GM12878 (cell line): ENCODE data around the gene PPP2R5C. TPM values are rescaled to one million over a fixed set of nuclear protein-coding genes. Genes with fewer than 3 reads are reported as not detected.

Source experiments
- ATAC-seq: fragments of 200-7000 bp; cut with Tn5 transposase; 3 replicates; pipeline ENCODE4 v1.9.1; 2020; ENCODE audit warnings: mild to moderate bottlenecking, moderate library complexity
- BruUV-seq: library from RNA; stranded (reverse); fragments of 400-500 nt; replicated peaks from 2 replicates; lab custom pipeline; 2021; lab: Mats Ljungman, UMichigan
- CTCF ChIA-PET: fragments of 300-600 bp; sonication (Branson Sonifier 250); formaldehyde crosslinking; extraction: SDS; loops from one replicate; lab custom pipeline; 2021; ENCODE audit warnings: inconsistent platforms; lab: Yijun Ruan, JAX
- POLR2A ChIA-PET: fragments of 350-600 bp; formaldehyde crosslinking; extraction: SDS; loops from one replicate; lab custom pipeline; 2021; ENCODE audit warnings: inconsistent platforms; lab: Charles Lee
- RAD21 ChIA-PET: fragments of 300-600 bp; sonication (Branson Sonifier 250); formaldehyde crosslinking; loops from one replicate; lab custom pipeline; 2023; ENCODE audit warnings: antibody characterized with exemption; ENCODE audit not compliant: unreplicated experiment; lab: Charles Lee
- SMC1A ChIA-PET: fragments of 300-600 bp; sonication (Branson Sonifier 250); formaldehyde crosslinking; loops from one replicate; lab custom pipeline; 2023; ENCODE audit not compliant: unreplicated experiment, uncharacterized antibody; lab: Charles Lee
- DNase-seq: peaks from one replicate; pipeline ENCODE4 v3.0.0-alpha.2; 2011; ENCODE audit warnings: low read depth, low spot score
- FAIRE-seq: peaks from 3 replicates; lab custom pipeline; 2011; peaks lifted over from hg19 to GRCh38; lab: Jason Lieb, UNC
- H2AFZ ChIP-seq: 2 replicates; pipeline ENCODE4 v1.6.0; 2011; ENCODE audit warnings: low read depth, low read length, control low read depth; ENCODE audit not compliant: control insufficient read depth
- H3K27ac ChIP-seq: 2 replicates; pipeline ENCODE4 v1.5.1; 2011; ENCODE audit warnings: control low read depth; ENCODE audit not compliant: control insufficient read depth, insufficient read depth
- H3K27me3 ChIP-seq, 2 experiments: replicated peaks in 1 of 2; 2 replicates each; pipeline versions ENCODE4 v1.6.0 to v1.6.1; 2011; ENCODE audit warnings: low read length in 1 of 2; ENCODE audit not compliant: control insufficient read depth in 2 of 2, insufficient read depth in 2 of 2
- H3K36me3 ChIP-seq, 2 experiments: 2 replicates each; pipeline ENCODE4 v1.5.1; 2011; ENCODE audit warnings: low read length in 1 of 2; ENCODE audit not compliant: control insufficient read depth in 2 of 2, insufficient read depth in 2 of 2
- H3K4me1 ChIP-seq: 2 replicates; pipeline ENCODE4 v1.6.1; 2011; ENCODE audit warnings: mild to moderate bottlenecking, low read length, moderate library complexity, mixed read lengths; ENCODE audit not compliant: control insufficient read depth, insufficient read depth
- H3K4me2 ChIP-seq: 2 replicates; pipeline ENCODE4 v1.6.0; 2011; ENCODE audit warnings: control low read depth; ENCODE audit not compliant: control insufficient read depth, insufficient read depth
- H3K4me3 ChIP-seq: fragments of 200-600 bp; sonication (generic); 2 replicates; pipeline ENCODE4 v1.5.1; 2016
- H3K79me2 ChIP-seq: 2 replicates; pipeline ENCODE4 v1.6.0; 2011; ENCODE audit warnings: low read length; ENCODE audit not compliant: control insufficient read depth, insufficient read depth
- H3K9ac ChIP-seq: 2 replicates; pipeline ENCODE4 v1.8.0; 2011; ENCODE audit warnings: low read length, control low read depth, mixed read lengths; ENCODE audit not compliant: control insufficient read depth, insufficient read depth
- H3K9me3 ChIP-seq: replicated peaks from 3 replicates; pipeline ENCODE4 v1.5.1; 2011; ENCODE audit warnings: mild to moderate bottlenecking, low read length; ENCODE audit not compliant: control insufficient read depth, insufficient read depth
- H4K20me1 ChIP-seq: 2 replicates; pipeline ENCODE4 v1.6.0; 2011; ENCODE audit not compliant: control insufficient read depth, insufficient read depth
- CHD1 ChIP-seq: IDR thresholded peaks from 2 replicates; pipeline ENCODE4 v1.6.1; 2012; ENCODE audit warnings: low read depth, low read length, improper control_type of control experiment
- SIX5 ChIP-seq: IDR thresholded peaks from 2 replicates; pipeline ENCODE4 v1.6.1; 2011; ENCODE audit warnings: mild to moderate bottlenecking, low read depth, low read length, moderate library complexity; ENCODE audit not compliant: severe bottlenecking
- SMC3 ChIP-seq: IDR thresholded peaks from 2 replicates; pipeline ENCODE4 v1.6.1; 2011; ENCODE audit warnings: low read length, improper control_type of control experiment, borderline replicate concordance
- SP1 ChIP-seq: IDR thresholded peaks from one replicate; pipeline ENCODE4 v1.6.1; 2011; ENCODE audit warnings: low read depth, low read length
- SPI1 ChIP-seq: IDR thresholded peaks from 2 replicates; pipeline ENCODE4 v1.6.1; 2011; ENCODE audit warnings: low read depth, mild to moderate bottlenecking, low read length, moderate library complexity, borderline replicate concordance; ENCODE audit not compliant: insufficient read depth
- SRF ChIP-seq, 2 experiments: IDR thresholded peaks; 2 replicates each; pipeline ENCODE4 v1.6.1; 2011; ENCODE audit warnings: low read depth in 2 of 2, low read length in 2 of 2, mild to moderate bottlenecking in 1 of 2, moderate library complexity in 1 of 2
- SUPT20H ChIP-seq: IDR thresholded peaks from 2 replicates; pipeline ENCODE4 v1.6.1; 2011; ENCODE audit warnings: low read depth, mild to moderate bottlenecking, low read length, moderate library complexity, borderline replicate concordance; ENCODE audit not compliant: control insufficient read depth
- WGBS: methylation state at CpG from one replicate; pipeline ENCODE4 v1.1.6; 2016; ENCODE audit warnings: low lambda C conversion rate; ENCODE audit not compliant: insufficient replicate concordance, insufficient coverage; ENCODE audit errors: missing lambda C conversion rate; 5-methylcytosine and 5-hydroxymethylcytosine counted together
- in situ Hi-C: fragments of 300-500 bp; cut with MboI; formaldehyde crosslinking; loops from 9 replicates; pipeline ENCODE4 v1.14.3; 2018; ENCODE audit warnings: mixed read lengths
- intact Hi-C: fragments of 100-400 bp; cut with micrococcal nuclease; formaldehyde crosslinking; loops from one replicate; pipeline ENCODE4 v1.14.2; 2022; ENCODE audit not compliant: unreplicated experiment
- polyA plus RNA-seq, 11 experiments: library from polyadenylated mRNA; depleted of rRNA in 4 of 11; unstranded in 6 of 11; stranded (reverse) in 5 of 11; fragments of >200 nt; fragmentation: Nextera tagmentation in 4 of 11; fragmentation: Illumina TruSeq in 1 of 11; extraction: Ambion mirVana in 4 of 11; extraction: Trizol in 1 of 11; gene quantifications; 1 replicate in 1 of 11; 2 replicates in 10 of 11; pipeline versions ENCODE4 v1.2.1 to v1.2.3, GENCODE V29; 2011 to 2016; ENCODE audit warnings: inconsistent platforms in 2 of 11, missing spikeins in 2 of 11, low read depth in 1 of 11
- total RNA-seq, 4 experiments: library from RNA; depleted of rRNA in 3 of 4; stranded (reverse); fragments of >200 nt in 3 of 4; fragmentation: Illumina TruSeq in 1 of 4; extraction: Trizol in 1 of 4; gene quantifications; 2 replicates each; pipeline versions ENCODE4 v1.2.1 to v1.2.3, GENCODE V29; 2013 to 2021
- TF ChIP-seq, protein P1 (sequence below): fragments of 450-650 bp; formaldehyde crosslinking; IDR thresholded peaks from 2 replicates; pipeline ENCODE4 v1.4.0; 2020; ENCODE audit warnings: mild to moderate bottlenecking, moderate library complexity
- TF ChIP-seq, protein P2 (sequence below), 3 experiments: IDR thresholded peaks in 2 of 3; conservative IDR thresholded peaks in 1 of 3; 2 replicates each; pipeline ENCODE4 v1.5.1; 2011; ENCODE audit warnings: low read depth in 3 of 3, low read length in 3 of 3, mild to moderate bottlenecking in 3 of 3, control low read depth in 2 of 3, moderate library complexity in 2 of 3, inconsistent platforms in 1 of 3, mixed read lengths in 1 of 3; ENCODE audit not compliant: control insufficient read depth in 2 of 3, insufficient read depth in 1 of 3; ENCODE audit errors: extremely low read depth in 1 of 3
- TF ChIP-seq, protein P3 (sequence below): fragments of 450-650 bp; IDR thresholded peaks from 2 replicates; pipeline ENCODE4 v1.6.1; 2016; ENCODE audit warnings: mild to moderate bottlenecking, moderate library complexity, borderline replicate concordance

Gene PPP2R5C
- total and polyA plus RNA-seq, 10 of the 15 experiments (the other 5 are each of a cell fraction or from before 2014, with no cell fraction given), result 106 to 199 (median 144) TPM

DNA sequence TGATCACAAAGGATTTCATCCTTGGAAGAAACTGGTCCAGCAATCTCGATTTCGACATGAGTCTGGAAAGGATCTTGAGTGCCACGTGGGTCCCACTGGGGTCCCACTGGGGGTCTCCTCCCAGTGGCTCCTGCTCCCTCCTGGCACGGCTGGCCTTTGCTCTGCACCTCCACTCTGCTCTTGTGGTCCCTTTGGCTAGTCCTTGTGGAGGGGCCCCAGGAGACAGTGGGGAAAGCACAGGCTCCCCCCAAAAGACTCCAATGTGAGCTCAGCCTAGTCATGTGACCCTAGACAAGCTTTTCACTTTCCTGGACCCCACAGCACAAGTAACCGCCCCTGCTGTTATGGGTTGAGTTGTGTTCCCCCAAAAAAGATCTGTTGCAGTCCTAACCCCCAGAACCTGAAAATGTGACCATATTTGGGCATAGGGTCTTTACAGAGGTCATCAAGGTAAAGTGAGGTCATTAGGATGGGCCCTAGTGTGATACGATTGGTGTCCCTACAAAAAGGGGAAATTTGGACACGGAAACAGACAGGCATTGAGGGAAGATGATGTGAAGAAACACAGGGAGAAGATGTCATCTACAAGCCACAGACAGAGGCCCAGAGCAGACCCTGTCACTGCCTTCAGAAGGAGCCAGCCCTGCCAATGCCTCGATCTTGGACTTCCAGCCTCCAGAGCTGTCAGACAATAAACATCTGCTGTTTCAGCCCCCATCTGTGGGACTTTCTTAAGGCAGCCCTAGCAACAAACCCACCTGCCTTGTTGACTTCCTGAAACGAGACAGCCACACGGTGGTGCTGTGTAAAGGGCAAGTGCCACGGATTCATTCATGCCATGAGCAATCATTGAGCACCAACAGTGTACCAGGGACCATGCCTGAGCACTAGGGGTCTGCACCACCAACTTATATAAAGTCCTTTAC, 23.8 kb upstream of the PPP2R5C start:
- Histone ChIP-seq H3K4me3 (no peak overlapping the region), H4K20me1 (no peaks in the 10 kb centered on the region), H3K9ac (no peak overlapping the region), H3K27me3 (no peaks in the 10 kb centered on the region), H3K9me3 (peaks cover 6% of the 10 kb centered on the region; the same call in 1 of the 3 replicates), H3K36me3 (no peaks in the 10 kb centered on the region), H3K79me2 (no peaks in the 10 kb centered on the region), H3K4me1 (no peaks in the 10 kb centered on the region), H3K4me2 (no peak overlapping the region), H2AFZ (no peak overlapping the region), H3K27ac (no peak overlapping the region)
- no TSS peak for BruUV-seq
- ChIA-PET SMC1A (interaction anchor here (0.7 to 1.7 kb wide), 3 partner anchors 22 to 107 kb away, joined by 3 read pairs; no protein-coding TSS in a partner anchor), POLR2A (interaction anchor here (0.6 kb wide), 2 partner anchors 50 to 100 kb away, joined by 3 to 10 read pairs; no protein-coding TSS in a partner anchor), CTCF (interaction anchor here (0.7 to 1.0 kb wide), 2 partner anchors 138 to 213 kb away, joined by 3 read pairs; no protein-coding TSS in a partner anchor), RAD21 (no interaction called here)
- intact Hi-C loops, result no loop called here
- in situ Hi-C loops, result no loop called here
- 15% methylated on average over 11 of the region's 11 CpGs for WGBS
- ATAC-seq (peak; percentile 58), FAIRE-seq (no peak), DNase-seq (no peak)
- TF ChIP-seq SUPT20H, result no peak
- TF ChIP-seq SP1, result no peak
- TF ChIP-seq SIX5, result no peak
- 0 out of 4 replicates have a peak, but pooled peaks of 1 of the 2 experiments have one; percentile 16 for TF ChIP-seq SRF (IDR thresholded peaks at IDR 0.05; ENCODE audit: low read depth in 2 of 2, low read length in 2 of 2)
- TF ChIP-seq SPI1, result peak; percentile 37; the same call in 1 of the 2 replicates
- TF ChIP-seq, protein P1, sequence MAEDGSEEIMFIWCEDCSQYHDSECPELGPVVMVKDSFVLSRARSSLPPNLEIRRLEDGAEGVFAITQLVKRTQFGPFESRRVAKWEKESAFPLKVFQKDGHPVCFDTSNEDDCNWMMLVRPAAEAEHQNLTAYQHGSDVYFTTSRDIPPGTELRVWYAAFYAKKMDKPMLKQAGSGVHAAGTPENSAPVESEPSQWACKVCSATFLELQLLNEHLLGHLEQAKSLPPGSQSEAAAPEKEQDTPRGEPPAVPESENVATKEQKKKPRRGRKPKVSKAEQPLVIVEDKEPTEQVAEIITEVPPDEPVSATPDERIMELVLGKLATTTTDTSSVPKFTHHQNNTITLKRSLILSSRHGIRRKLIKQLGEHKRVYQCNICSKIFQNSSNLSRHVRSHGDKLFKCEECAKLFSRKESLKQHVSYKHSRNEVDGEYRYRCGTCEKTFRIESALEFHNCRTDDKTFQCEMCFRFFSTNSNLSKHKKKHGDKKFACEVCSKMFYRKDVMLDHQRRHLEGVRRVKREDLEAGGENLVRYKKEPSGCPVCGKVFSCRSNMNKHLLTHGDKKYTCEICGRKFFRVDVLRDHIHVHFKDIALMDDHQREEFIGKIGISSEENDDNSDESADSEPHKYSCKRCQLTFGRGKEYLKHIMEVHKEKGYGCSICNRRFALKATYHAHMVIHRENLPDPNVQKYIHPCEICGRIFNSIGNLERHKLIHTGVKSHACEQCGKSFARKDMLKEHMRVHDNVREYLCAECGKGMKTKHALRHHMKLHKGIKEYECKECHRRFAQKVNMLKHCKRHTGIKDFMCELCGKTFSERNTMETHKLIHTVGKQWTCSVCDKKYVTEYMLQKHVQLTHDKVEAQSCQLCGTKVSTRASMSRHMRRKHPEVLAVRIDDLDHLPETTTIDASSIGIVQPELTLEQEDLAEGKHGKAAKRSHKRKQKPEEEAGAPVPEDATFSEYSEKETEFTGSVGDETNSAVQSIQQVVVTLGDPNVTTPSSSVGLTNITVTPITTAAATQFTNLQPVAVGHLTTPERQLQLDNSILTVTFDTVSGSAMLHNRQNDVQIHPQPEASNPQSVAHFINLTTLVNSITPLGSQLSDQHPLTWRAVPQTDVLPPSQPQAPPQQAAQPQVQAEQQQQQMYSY (CRISPR knock-in tag), result no peak
- TF ChIP-seq SMC3, result peak; percentile 22; the same call in 1 of the 2 replicates
- TF ChIP-seq CHD1, result no peak
- TF ChIP-seq, protein P2, sequence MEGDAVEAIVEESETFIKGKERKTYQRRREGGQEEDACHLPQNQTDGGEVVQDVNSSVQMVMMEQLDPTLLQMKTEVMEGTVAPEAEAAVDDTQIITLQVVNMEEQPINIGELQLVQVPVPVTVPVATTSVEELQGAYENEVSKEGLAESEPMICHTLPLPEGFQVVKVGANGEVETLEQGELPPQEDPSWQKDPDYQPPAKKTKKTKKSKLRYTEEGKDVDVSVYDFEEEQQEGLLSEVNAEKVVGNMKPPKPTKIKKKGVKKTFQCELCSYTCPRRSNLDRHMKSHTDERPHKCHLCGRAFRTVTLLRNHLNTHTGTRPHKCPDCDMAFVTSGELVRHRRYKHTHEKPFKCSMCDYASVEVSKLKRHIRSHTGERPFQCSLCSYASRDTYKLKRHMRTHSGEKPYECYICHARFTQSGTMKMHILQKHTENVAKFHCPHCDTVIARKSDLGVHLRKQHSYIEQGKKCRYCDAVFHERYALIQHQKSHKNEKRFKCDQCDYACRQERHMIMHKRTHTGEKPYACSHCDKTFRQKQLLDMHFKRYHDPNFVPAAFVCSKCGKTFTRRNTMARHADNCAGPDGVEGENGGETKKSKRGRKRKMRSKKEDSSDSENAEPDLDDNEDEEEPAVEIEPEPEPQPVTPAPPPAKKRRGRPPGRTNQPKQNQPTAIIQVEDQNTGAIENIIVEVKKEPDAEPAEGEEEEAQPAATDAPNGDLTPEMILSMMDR (IDR thresholded peaks at IDR 0.05 in 2 of 3, conservative IDR thresholded peaks at IDR 0.05 in 1 of 3; ENCODE audit: control insufficient read depth in 2 of 3, extremely low read depth in 1 of 3, insufficient read depth in 1 of 3, low read depth in 3 of 3, low read length in 3 of 3), result peak; percentile 30 to 44 (median 40); a peak in 4 of 6 replicates
- TF ChIP-seq, protein P3, sequence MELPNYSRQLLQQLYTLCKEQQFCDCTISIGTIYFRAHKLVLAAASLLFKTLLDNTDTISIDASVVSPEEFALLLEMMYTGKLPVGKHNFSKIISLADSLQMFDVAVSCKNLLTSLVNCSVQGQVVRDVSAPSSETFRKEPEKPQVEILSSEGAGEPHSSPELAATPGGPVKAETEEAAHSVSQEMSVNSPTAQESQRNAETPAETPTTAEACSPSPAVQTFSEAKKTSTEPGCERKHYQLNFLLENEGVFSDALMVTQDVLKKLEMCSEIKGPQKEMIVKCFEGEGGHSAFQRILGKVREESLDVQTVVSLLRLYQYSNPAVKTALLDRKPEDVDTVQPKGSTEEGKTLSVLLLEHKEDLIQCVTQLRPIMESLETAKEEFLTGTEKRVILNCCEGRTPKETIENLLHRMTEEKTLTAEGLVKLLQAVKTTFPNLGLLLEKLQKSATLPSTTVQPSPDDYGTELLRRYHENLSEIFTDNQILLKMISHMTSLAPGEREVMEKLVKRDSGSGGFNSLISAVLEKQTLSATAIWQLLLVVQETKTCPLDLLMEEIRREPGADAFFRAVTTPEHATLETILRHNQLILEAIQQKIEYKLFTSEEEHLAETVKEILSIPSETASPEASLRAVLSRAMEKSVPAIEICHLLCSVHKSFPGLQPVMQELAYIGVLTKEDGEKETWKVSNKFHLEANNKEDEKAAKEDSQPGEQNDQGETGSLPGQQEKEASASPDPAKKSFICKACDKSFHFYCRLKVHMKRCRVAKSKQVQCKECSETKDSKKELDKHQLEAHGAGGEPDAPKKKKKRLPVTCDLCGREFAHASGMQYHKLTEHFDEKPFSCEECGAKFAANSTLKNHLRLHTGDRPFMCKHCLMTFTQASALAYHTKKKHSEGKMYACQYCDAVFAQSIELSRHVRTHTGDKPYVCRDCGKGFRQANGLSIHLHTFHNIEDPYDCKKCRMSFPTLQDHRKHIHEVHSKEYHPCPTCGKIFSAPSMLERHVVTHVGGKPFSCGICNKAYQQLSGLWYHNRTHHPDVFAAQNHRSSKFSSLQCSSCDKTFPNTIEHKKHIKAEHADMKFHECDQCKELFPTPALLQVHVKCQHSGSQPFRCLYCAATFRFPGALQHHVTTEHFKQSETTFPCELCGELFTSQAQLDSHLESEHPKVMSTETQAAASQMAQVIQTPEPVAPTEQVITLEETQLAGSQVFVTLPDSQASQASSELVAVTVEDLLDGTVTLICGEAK, result no peak
